H1 (cell line): ENCODE measurements around the gene BCAR3. TPM values are rescaled to one million over a fixed set of nuclear protein-coding genes. Genes with fewer than 3 reads are reported as not detected.

Experiments
- CTCF ChIA-PET: fragments of 300-600 bp; sonication (Branson Sonifier 250); formaldehyde crosslinking; loops from one replicate; lab custom pipeline; 2021; ENCODE audit not compliant: partially characterized antibody; lab: Charles Lee
- POLR2A ChIA-PET: fragments of 300-600 bp; sonication (Branson Sonifier 250); formaldehyde crosslinking; loops from one replicate; lab custom pipeline; 2021; ENCODE audit warnings: inconsistent platforms; ENCODE audit not compliant: partially characterized antibody; lab: Charles Lee
- DNase-seq, 2 experiments: peaks; one replicate each; pipeline versions ENCODE4 v3.0.0 to v3.0.0-alpha.2; 2010 to 2022; ENCODE audit warnings: low spot score in 2 of 2, low read depth in 1 of 2, mixed read lengths in 1 of 2
- FAIRE-seq: peaks from 2 replicates; lab custom pipeline; 2011; peaks lifted over from hg19 to GRCh38; lab: Jason Lieb, UNC
- H2AFZ ChIP-seq: 2 replicates; pipeline ENCODE4 v1.8.1; 2012; ENCODE audit warnings: low read length, inconsistent platforms
- H2AK5ac ChIP-seq: 2 replicates; pipeline ENCODE4 v1.6.1; 2013; ENCODE audit warnings: low read depth, low read length
- H2BK120ac ChIP-seq: replicated peaks from 2 replicates; pipeline ENCODE3; 2013; ENCODE audit warnings: low read depth, low read length, inconsistent platforms
- H2BK12ac ChIP-seq: 2 replicates; pipeline ENCODE4 v1.6.1; 2013; ENCODE audit warnings: low read depth, low read length
- H2BK15ac ChIP-seq: 2 replicates; pipeline ENCODE4 v1.6.1; 2013; ENCODE audit warnings: low read length
- H2BK20ac ChIP-seq: 2 replicates; pipeline ENCODE4 v1.6.1; 2013; ENCODE audit warnings: low read length
- H2BK5ac ChIP-seq: 2 replicates; pipeline ENCODE4 v1.6.1; 2013; ENCODE audit warnings: low read depth, low read length
- H3K14ac ChIP-seq: 2 replicates; pipeline ENCODE4 v1.6.1; 2013; ENCODE audit warnings: inconsistent platforms; ENCODE audit not compliant: insufficient read length
- H3K18ac ChIP-seq: 2 replicates; pipeline ENCODE4 v1.6.1; 2013; ENCODE audit warnings: low read length; ENCODE audit errors: extremely low read depth
- H3K23ac ChIP-seq: 2 replicates; pipeline ENCODE4 v1.6.1; 2013; ENCODE audit warnings: inconsistent platforms; ENCODE audit not compliant: insufficient read length
- H3K23me2 ChIP-seq: 2 replicates; pipeline ENCODE4 v1.6.1; 2013; ENCODE audit warnings: low read depth, low read length
- H3K27ac ChIP-seq: 2 replicates; pipeline ENCODE4 v1.6.1; 2011; ENCODE audit warnings: low read depth, low read length, inconsistent platforms
- H3K27me3 ChIP-seq, 4 experiments: replicated peaks in 1 of 4; 1 replicate in 1 of 4; 2 replicates in 3 of 4; pipeline versions ENCODE4 v1.6.1 to v1.8.1; 2011 to 2013; ENCODE audit warnings: low read length in 3 of 4, mild to moderate bottlenecking in 3 of 4, inconsistent platforms in 2 of 4, mixed read lengths in 2 of 4, moderate library complexity in 1 of 4; ENCODE audit not compliant: control insufficient read depth in 3 of 4, insufficient read depth in 3 of 4; ENCODE audit errors: extremely low read depth in 1 of 4
- H3K36me3 ChIP-seq, 4 experiments: 2 replicates each; pipeline versions ENCODE4 v1.6.1 to v1.8.1; 2011 to 2013; ENCODE audit warnings: mild to moderate bottlenecking in 4 of 4, low read length in 3 of 4, moderate library complexity in 2 of 4, control low read depth in 1 of 4, inconsistent platforms in 1 of 4; ENCODE audit not compliant: insufficient read depth in 4 of 4, control insufficient read depth in 2 of 4
- H3K4ac ChIP-seq: replicated peaks from 2 replicates; pipeline ENCODE3; 2013; ENCODE audit warnings: low read length, low read depth, mixed read lengths, inconsistent platforms; ENCODE audit not compliant: insufficient read length
- H3K4me1 ChIP-seq, 4 experiments: replicated peaks in 1 of 4; 1 replicate in 1 of 4; 2 replicates in 3 of 4; pipeline versions ENCODE4 v1.6.1 to v1.8.1; 2011 to 2013; ENCODE audit warnings: low read length in 3 of 4, inconsistent platforms in 2 of 4, mixed read lengths in 1 of 4; ENCODE audit not compliant: insufficient read depth in 4 of 4, control insufficient read depth in 3 of 4
- H3K4me2 ChIP-seq, 2 experiments: 2 replicates each; pipeline versions ENCODE4 v1.6.1 to v1.8.1; 2011 to 2013; ENCODE audit warnings: low read depth in 2 of 2, low read length in 2 of 2, control low read depth in 1 of 2, inconsistent platforms in 1 of 2, mild to moderate bottlenecking in 1 of 2; ENCODE audit not compliant: insufficient read depth in 1 of 2
- H3K4me3 ChIP-seq, 4 experiments: fragments of 200-600, 300-600 bp in 1 of 4; sonication (generic), shearing (Covaris generic), sonication (Bioruptor Twin) in 1 of 4; 2 replicates each; pipeline versions ENCODE4 v1.5.1 to v1.8.1; 2011 to 2016; ENCODE audit warnings: low read length in 4 of 4, low read depth in 3 of 4, control low read depth in 2 of 4, inconsistent platforms in 2 of 4, mild to moderate bottlenecking in 2 of 4, mixed read lengths in 1 of 4, moderate library complexity in 1 of 4; ENCODE audit not compliant: insufficient read depth in 2 of 4; ENCODE audit errors: extremely low read depth in 1 of 4
- H3K56ac ChIP-seq: replicated peaks from 2 replicates; pipeline ENCODE3; 2013; ENCODE audit warnings: low read depth, mild to moderate bottlenecking, mixed read lengths, low read length, inconsistent platforms; ENCODE audit not compliant: insufficient read length
- H3K79me1 ChIP-seq: 2 replicates; pipeline ENCODE4 v1.6.1; 2013; ENCODE audit warnings: low read depth, low read length, control low read depth
- H3K79me2 ChIP-seq, 2 experiments: 2 replicates each; pipeline versions ENCODE4 v1.6.1 to v1.8.1; 2012 to 2013; ENCODE audit warnings: low read length in 2 of 2, mild to moderate bottlenecking in 2 of 2, inconsistent platforms in 1 of 2; ENCODE audit not compliant: insufficient read depth in 2 of 2, control insufficient read depth in 1 of 2
- H3K9ac ChIP-seq, 4 experiments: replicated peaks in 1 of 4; 1 replicate in 1 of 4; 2 replicates in 3 of 4; pipeline versions ENCODE4 v1.6.1 to v1.8.1; 2011 to 2013; ENCODE audit warnings: low read depth in 3 of 4, low read length in 3 of 4, control low read depth in 2 of 4, mild to moderate bottlenecking in 2 of 4, moderate library complexity in 2 of 4, inconsistent platforms in 1 of 4; ENCODE audit errors: extremely low read depth in 1 of 4
- H3K9me3 ChIP-seq, 2 experiments: 2 replicates each; pipeline versions ENCODE4 v1.6.1 to v1.8.1; 2012 to 2013; ENCODE audit warnings: mild to moderate bottlenecking in 2 of 2, moderate library complexity in 2 of 2, control low read depth in 1 of 2, inconsistent platforms in 1 of 2, low read depth in 1 of 2, low read length in 1 of 2, mixed read lengths in 1 of 2; ENCODE audit not compliant: insufficient read depth in 2 of 2
- H4K20me1 ChIP-seq, 2 experiments: replicated peaks in 1 of 2; 2 replicates each; pipeline versions ENCODE3 to v1.8.1; 2011 to 2013; ENCODE audit warnings: inconsistent platforms in 2 of 2, low read length in 2 of 2, mild to moderate bottlenecking in 1 of 2; ENCODE audit not compliant: insufficient read depth in 2 of 2, control insufficient read depth in 1 of 2
- H4K5ac ChIP-seq: 2 replicates; pipeline ENCODE4 v1.6.1; 2013; ENCODE audit warnings: low read length, low read depth, mixed read lengths, inconsistent platforms; ENCODE audit not compliant: insufficient read length
- H4K8ac ChIP-seq: 2 replicates; pipeline ENCODE4 v1.8.0; 2013; ENCODE audit warnings: mild to moderate bottlenecking, moderate library complexity, low read length, inconsistent platforms; ENCODE audit not compliant: insufficient read depth; ENCODE audit errors: extremely low read depth
- H4K91ac ChIP-seq: replicated peaks from 2 replicates; pipeline ENCODE3; 2013; ENCODE audit warnings: low read length, mixed read lengths, inconsistent platforms; ENCODE audit not compliant: insufficient read length
- SRF ChIP-seq: IDR thresholded peaks from 2 replicates; pipeline ENCODE4 v1.6.1; 2011; ENCODE audit warnings: mild to moderate bottlenecking, low read depth, low read length, moderate library complexity
- YY1 ChIP-seq: IDR thresholded peaks from 2 replicates; pipeline ENCODE4 v1.6.1; 2011; ENCODE audit warnings: low read depth, mild to moderate bottlenecking, low read length
- WGBS, 2 experiments: shearing (Covaris generic) in 1 of 2; methylation state at CpG; one replicate each; pipeline versions ENCODE4 v1.1.6 to v1.1.7; 2013 to 2015; ENCODE audit warnings: low lambda C conversion rate in 2 of 2, mixed read lengths in 2 of 2, inconsistent platforms in 1 of 2, low coverage in 1 of 2, missing lambda C conversion rate in 1 of 2; ENCODE audit not compliant: insufficient replicate concordance in 2 of 2, insufficient coverage in 1 of 2, insufficient read length in 1 of 2; ENCODE audit errors: extremely low coverage in 1 of 2, missing lambda C conversion rate in 1 of 2; 5-methylcytosine and 5-hydroxymethylcytosine counted together
- polyA plus RNA-seq, 7 experiments: library from polyadenylated mRNA; depleted of rRNA in 3 of 7; stranded (reverse) in 5 of 7; unstranded in 2 of 7; fragments of >200 nt in 5 of 7; fragments of 200-250 nt in 2 of 7; gene quantifications; 1 replicate in 5 of 7; 2 replicates in 1 of 7; 4 replicates in 1 of 7; pipeline versions ENCODE4 v1.2.1 to v1.2.3, GENCODE V29; 2011 to 2013; ENCODE audit warnings: missing spikeins in 2 of 7, mixed read lengths in 2 of 7
- total RNA-seq: library from RNA; stranded (reverse); fragmentation: NEBNext Ultra II Directional; extraction: Animal tissue kit (Norgen Biotek cat#: 25700); gene quantifications from 2 replicates; pipeline ENCODE4 v1.2.1, GENCODE V29; 2021

BCAR3 gene
- total and polyA plus RNA-seq, 2 of the 8 experiments (the other 6 are each of a cell fraction or from before 2014, with no cell fraction given): 5.6 to 9.2 TPM

DNA sequence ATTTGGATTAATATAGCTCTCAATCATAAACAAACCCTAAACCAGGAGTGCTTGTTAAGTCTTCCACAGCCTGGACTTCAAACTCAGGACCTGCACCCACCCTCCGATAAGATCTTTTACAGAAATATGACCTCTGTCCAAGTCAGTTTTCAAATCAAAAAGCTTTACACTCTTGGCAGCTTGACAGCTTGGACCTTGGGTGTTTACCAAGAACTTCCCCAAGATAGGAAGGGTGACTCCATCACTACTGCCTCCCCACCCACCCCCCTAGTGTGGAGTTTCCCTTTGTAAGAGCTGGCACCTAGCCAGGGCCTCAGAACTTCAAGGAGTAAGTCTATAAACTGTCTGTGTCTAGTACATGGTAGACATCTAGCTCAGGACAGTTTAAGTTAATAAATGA, 9.6 kb downstream of the BCAR3 start:
- 77% methylated on average over 1 of the region's 1 CpG; no CpG with 5 or more reads in 1 of the 2 experiments for WGBS, 2 experiments
- no peak overlapping the region for H4K91ac ChIP-seq
- peaks cover 3% of the 10 kb centered on the region; the same call in 1 of the 2 replicates for H3K79me1 ChIP-seq
- no peak for FAIRE-seq
- no peak overlapping the region for H3K9ac ChIP-seq
- no peaks in the 10 kb centered on the region for H3K9me3 ChIP-seq
- H4K5ac ChIP-seq: no peak overlapping the region
- no peak overlapping the region for H3K23ac ChIP-seq
- H3K4me1 ChIP-seq: peaks cover 0 to 2% (median 2%) of the 10 kb centered on the region in 4 experiments; a peak in 4 of 7 replicates
- DNase-seq: no peak
- no peak overlapping the region for H3K4ac ChIP-seq
- H3K4me2 ChIP-seq: no peak overlapping the region
- no peak overlapping the region for H2BK120ac ChIP-seq
- no peak overlapping the region for H3K4me3 ChIP-seq
- no peak overlapping the region for H2BK12ac ChIP-seq
- H3K36me3 ChIP-seq: peaks cover 0 to 9% (median 0%) of the 10 kb centered on the region in 4 experiments; a peak in 3 of 8 replicates
- no peak overlapping the region for H2BK15ac ChIP-seq
- no peak overlapping the region for H3K27ac ChIP-seq
- H3K27me3 ChIP-seq: no peaks in the 10 kb centered on the region
- POLR2A ChIA-PET: no interaction called here
- CTCF ChIA-PET: interaction anchor here (0.8 to 5.7 kb wide), 12 partner anchors 8 to 172 kb away, joined by 3 to 39 read pairs (median 5); no protein-coding TSS in a partner anchor
- no peak overlapping the region for H2BK5ac ChIP-seq
- H3K14ac ChIP-seq: no peak overlapping the region
- H2AK5ac ChIP-seq: no peak overlapping the region
- H4K8ac ChIP-seq: no peak overlapping the region
- peaks cover 7% of the 10 kb centered on the region; the same call in 1 of the 2 replicates for H3K23me2 ChIP-seq
- H3K56ac ChIP-seq: no peak overlapping the region
- H2AFZ ChIP-seq: no peak overlapping the region
- no peak overlapping the region for H3K18ac ChIP-seq
- no peak overlapping the region for H2BK20ac ChIP-seq
- peaks cover 0 to 4% of the 10 kb centered on the region in 2 experiments; a peak in 1 of 4 replicates for H3K79me2 ChIP-seq
- peaks cover 0 to 1% of the 10 kb centered on the region in 2 experiments for H4K20me1 ChIP-seq
- TF ChIP-seq SRF: no peak
- no peak for TF ChIP-seq YY1
